ENCODE results near the gene SLC41A1.

The SLC41A1 gene

GRCh38 chr1:205775717-205776056, 37.3 kb downstream of the SLC41A1 start:
- peaks cover 0 to 13% (median 0%) of the 10 kb centered on the region in 11 experiments; a peak in 7 of 22 replicates for H3K9me3 ChIP-seq (replicated peaks in 1 of 11)
- H4K20me1 ChIP-seq, result peaks cover 0 to 18% (median 0%) of the 10 kb centered on the region in 11 experiments; a peak in 2 of 22 replicates
- H3K36me3 ChIP-seq, result peaks cover 0 to 8% (median 0%) of the 10 kb centered on the region in 11 experiments; a peak in 4 of 22 replicates
- H3K4me1 ChIP-seq, result peaks cover 32 to 69% (median 49%) of the 10 kb centered on the region in 10 experiments
- H3K4me2 ChIP-seq, result peak overlapping the region; percentile 85 to 99 (median 97)
- no peak for TF ChIP-seq Cebpa-rat (IDR thresholded peaks at IDR 0.05)
- peak overlapping the region in 8 of 10 experiments; percentile 70 to 89 (median 80); a peak in 14 of 20 replicates for H3K4me3 ChIP-seq
- peaks cover 7 to 35% (median 32%) of the 10 kb centered on the region in 11 experiments; a peak in 20 of 22 replicates for H3K27me3 ChIP-seq
- peak overlapping the region in 3 of 11 experiments; percentile 84 to 89 (median 87); a peak in 4 of 22 replicates for H3K9ac ChIP-seq
- peak overlapping the region in 5 of 11 experiments; percentile 68 to 85 (median 81); a peak in 8 of 22 replicates for H3K27ac ChIP-seq

GRCh38 chr1:205775015-205775716, 37.8 kb downstream of the SLC41A1 start, which contains the start of gene RAB29:
Gene RAB29, minus strand, starts transcription at chr1:205775482. Its CDS starts 526 bp downstream, at chr1:205774956.
- Histone ChIP-seq H3K9ac (peak within 1 kb of the TSS; percentile 70 to 89 (median 82)), H3K36me3 (peaks cover 0 to 13% (median 0%) of the 10 kb centered on the region in 11 experiments; a peak in 7 of 22 replicates)

DNA sequence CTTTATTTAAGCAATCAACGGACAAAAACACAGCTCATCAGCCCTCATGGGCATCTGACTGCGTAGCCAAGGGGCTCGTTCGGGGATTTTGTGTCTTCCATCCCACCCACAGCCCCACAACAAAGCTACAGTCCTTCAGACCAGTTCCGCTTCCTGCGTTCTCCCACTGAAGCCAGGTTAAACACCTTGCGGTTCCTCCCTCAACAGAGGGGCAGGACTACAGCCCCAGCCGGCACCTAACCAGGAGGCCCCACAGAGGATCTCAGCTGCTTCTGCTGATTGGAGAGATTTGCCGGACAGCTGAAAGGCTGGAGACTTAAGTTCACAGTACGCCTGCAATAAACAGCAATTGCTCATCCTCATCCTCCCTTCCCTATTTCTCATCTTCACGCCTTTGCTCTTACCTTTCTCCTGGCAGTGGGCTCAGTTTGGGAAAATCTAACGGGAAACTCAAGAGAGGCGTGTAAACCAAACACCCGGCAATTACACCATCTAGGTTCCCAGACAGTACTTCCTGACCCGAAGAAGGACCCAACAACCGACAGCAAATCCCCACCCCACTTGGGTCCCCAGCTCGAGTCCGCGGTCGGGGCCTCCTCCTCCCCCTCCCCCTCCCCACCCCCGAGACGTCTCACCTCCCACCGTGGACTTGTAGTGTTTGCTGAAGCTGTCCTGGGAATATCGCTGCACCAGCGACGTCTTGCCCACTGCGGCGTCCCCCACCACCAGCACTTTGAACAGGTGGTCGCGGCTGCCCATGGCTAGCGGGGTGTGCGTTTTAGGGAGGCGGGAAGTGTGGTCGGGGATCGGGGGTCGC, 38.6 kb downstream of the SLC41A1 start:
- peak overlapping the region; percentile 60 to 85 (median 73) for H3K27ac ChIP-seq
- H3K9ac ChIP-seq, result peak overlapping the region; percentile 70 to 89 (median 82)
- H3K4me1 ChIP-seq, result peaks cover 32 to 68% (median 49%) of the 10 kb centered on the region in 10 experiments

More at GRCh38 chr1:205775015-205775716, 37.8 kb downstream of the SLC41A1 start, which contains the start of gene RAB29:
- H3K9me3 ChIP-seq (replicated peaks in 1 of 11), result peaks cover 0 to 15% (median 0%) of the 10 kb centered on the region in 11 experiments; a peak in 7 of 22 replicates
- TF ChIP-seq Cebpa-rat (IDR thresholded peaks at IDR 0.05), result no peak
- H3K27ac ChIP-seq, result peak within 1 kb of the TSS; percentile 60 to 85 (median 73)
- peaks cover 7 to 35% (median 32%) of the 10 kb centered on the region in 11 experiments; a peak in 20 of 22 replicates for H3K27me3 ChIP-seq
- H3K4me1 ChIP-seq, result peaks cover 32 to 68% (median 49%) of the 10 kb centered on the region in 10 experiments
- peak within 1 kb of the TSS; percentile 85 to 99 (median 97) for H3K4me2 ChIP-seq
- H3K4me3 ChIP-seq, result peak within 1 kb of the TSS; percentile 70 to 89 (median 78)
- H4K20me1 ChIP-seq, result peaks cover 0 to 18% (median 0%) of the 10 kb centered on the region in 11 experiments; a peak in 2 of 22 replicates

GRCh38 chr1:205772607-205773032, 40.4 kb downstream of the SLC41A1 start:
- peak overlapping the region in 3 of 11 experiments; percentile 23 to 97 (median 89); a peak in 3 of 22 replicates for H3K4me2 ChIP-seq
- H3K9ac ChIP-seq, result no peak overlapping the region; a peak in 1 of 22 replicates
- no peak overlapping the region for H3K4me3 ChIP-seq
- H3K4me1 ChIP-seq, result peaks cover 21 to 51% (median 32%) of the 10 kb centered on the region in 10 experiments
- H3K9me3 ChIP-seq (replicated peaks in 1 of 11), result peaks cover 0 to 15% (median 0%) of the 10 kb centered on the region in 11 experiments; a peak in 7 of 22 replicates
- H4K20me1 ChIP-seq, result peaks cover 0 to 18% (median 0%) of the 10 kb centered on the region in 11 experiments; a peak in 2 of 22 replicates
- no peak overlapping the region for H3K27ac ChIP-seq
- peaks cover 7 to 35% (median 32%) of the 10 kb centered on the region in 11 experiments; a peak in 20 of 22 replicates for H3K27me3 ChIP-seq
- TF ChIP-seq Cebpa-rat (IDR thresholded peaks at IDR 0.05), result no peak
- peaks cover 0 to 39% (median 0%) of the 10 kb centered on the region in 11 experiments; a peak in 8 of 22 replicates for H3K36me3 ChIP-seq

More for the DNA sequence above, 38.6 kb downstream of the SLC41A1 start:
- H3K27me3 ChIP-seq, result peaks cover 7 to 35% (median 32%) of the 10 kb centered on the region in 11 experiments; a peak in 20 of 22 replicates
- H3K4me2 ChIP-seq, result peak overlapping the region; percentile 85 to 99 (median 97)
- no peak for TF ChIP-seq Cebpa-rat (IDR thresholded peaks at IDR 0.05)
- H3K4me3 ChIP-seq, result peak overlapping the region; percentile 70 to 89 (median 78)
- peaks cover 0 to 18% (median 0%) of the 10 kb centered on the region in 11 experiments; a peak in 2 of 22 replicates for H4K20me1 ChIP-seq
- H3K36me3 ChIP-seq, result peaks cover 0 to 21% (median 0%) of the 10 kb centered on the region in 11 experiments; a peak in 8 of 22 replicates
- H3K9me3 ChIP-seq (replicated peaks in 1 of 11), result peaks cover 0 to 15% (median 0%) of the 10 kb centered on the region in 11 experiments; a peak in 7 of 22 replicates

DNA sequence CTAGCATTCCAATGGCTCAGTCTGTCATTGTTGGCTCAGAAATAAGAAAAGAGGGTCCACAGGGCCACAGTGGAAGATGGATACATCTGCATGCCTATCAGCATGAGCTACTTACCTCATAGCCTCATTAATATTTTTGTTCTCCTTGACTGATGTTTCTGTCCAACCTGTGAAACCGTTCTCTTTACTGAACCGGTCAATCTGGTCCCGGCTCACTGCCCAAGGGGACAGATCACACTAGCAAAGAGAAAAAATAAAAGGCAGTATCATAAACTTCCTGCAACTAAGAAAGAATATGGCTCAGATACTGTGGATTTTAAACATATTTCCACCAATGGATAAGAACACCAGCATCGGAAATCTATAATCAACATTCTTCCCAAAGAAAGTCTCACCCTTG, 42.4 kb downstream of the SLC41A1 start:
- H3K4me3 ChIP-seq, result no peak overlapping the region
- peaks cover 0 to 18% (median 0%) of the 10 kb centered on the region in 11 experiments; a peak in 2 of 22 replicates for H4K20me1 ChIP-seq
- H3K9ac ChIP-seq, result no peak overlapping the region
- peak overlapping the region in 2 of 11 experiments; percentile 54 to 59; a peak in 4 of 22 replicates for H3K4me2 ChIP-seq
- no peak overlapping the region for H3K27ac ChIP-seq
- no peak for TF ChIP-seq Cebpa-rat (IDR thresholded peaks at IDR 0.05)
- peaks cover 7 to 35% (median 32%) of the 10 kb centered on the region in 11 experiments; a peak in 20 of 22 replicates for H3K27me3 ChIP-seq
- H3K9me3 ChIP-seq (replicated peaks in 1 of 11), result peaks cover 0 to 9% (median 0%) of the 10 kb centered on the region in 11 experiments; a peak in 2 of 22 replicates
- H3K36me3 ChIP-seq, result peaks cover 0 to 51% (median 0%) of the 10 kb centered on the region in 11 experiments; a peak in 8 of 22 replicates
- H3K4me1 ChIP-seq, result peaks cover 16 to 34% (median 21%) of the 10 kb centered on the region in 10 experiments; a peak in 19 of 20 replicates

GRCh38 chr1:205769641-205770365, 43.2 kb downstream of the SLC41A1 start:
- Histone ChIP-seq H3K27me3 (peaks cover 7 to 30% (median 27%) of the 10 kb centered on the region in 11 experiments; a peak in 20 of 22 replicates), H3K9me3 (replicated peaks in 1 of 11) (peaks cover 0 to 9% (median 0%) of the 10 kb centered on the region in 11 experiments; a peak in 2 of 22 replicates), H4K20me1 (peaks cover 0 to 18% (median 0%) of the 10 kb centered on the region in 11 experiments; a peak in 2 of 22 replicates), H3K4me2 (no peak overlapping the region), H3K36me3 (peaks cover 0 to 51% (median 0%) of the 10 kb centered on the region in 11 experiments; a peak in 8 of 22 replicates), H3K9ac (no peak overlapping the region), H3K4me3 (no peak overlapping the region), H3K27ac (no peak overlapping the region), H3K4me1 (peaks cover 14 to 32% (median 19%) of the 10 kb centered on the region in 10 experiments; a peak in 19 of 20 replicates)
- no peak for TF ChIP-seq Cebpa-rat (IDR thresholded peaks at IDR 0.05)

- TF ChIP-seq Cebpa-rat (IDR thresholded peaks at IDR 0.05), result no peak
- peaks cover 0 to 5% (median 0%) of the 10 kb centered on the region in 11 experiments; a peak in 2 of 22 replicates for H4K20me1 ChIP-seq
- peaks cover 0 to 5% (median 2%) of the 10 kb centered on the region in 11 experiments; a peak in 8 of 22 replicates for H3K27me3 ChIP-seq
- peaks cover 0 to 51% (median 0%) of the 10 kb centered on the region in 11 experiments; a peak in 8 of 22 replicates for H3K36me3 ChIP-seq
- no peak overlapping the region for H3K4me3 ChIP-seq
- H3K27ac ChIP-seq, result no peak overlapping the region
- H3K4me2 ChIP-seq, result no peak overlapping the region
- no peak overlapping the region for H3K9ac ChIP-seq
- H3K9me3 ChIP-seq (replicated peaks in 1 of 11), result peaks cover 0 to 9% (median 0%) of the 10 kb centered on the region in 11 experiments; a peak in 2 of 22 replicates
- peaks cover 0 to 16% (median 10%) of the 10 kb centered on the region in 10 experiments; a peak in 17 of 20 replicates for H3K4me1 ChIP-seq
These were observed 45.8 kb downstream of the SLC41A1 start for GRCh38 chr1:205767248-205767647.
